ENCODE data around the gene MYH16. TPM values are rescaled to one million over a fixed set of nuclear protein-coding genes. Genes with fewer than 3 reads are reported as not detected.
"Not testable (repeated sequence)": the region's sequence is repeated elsewhere in the genome, so short reads cannot be mapped to it uniquely, and the experiment has no call there.

Gene MYH16
- polyA plus RNA-seq, 3 donors from 2014 or later = not detected

DNA sequence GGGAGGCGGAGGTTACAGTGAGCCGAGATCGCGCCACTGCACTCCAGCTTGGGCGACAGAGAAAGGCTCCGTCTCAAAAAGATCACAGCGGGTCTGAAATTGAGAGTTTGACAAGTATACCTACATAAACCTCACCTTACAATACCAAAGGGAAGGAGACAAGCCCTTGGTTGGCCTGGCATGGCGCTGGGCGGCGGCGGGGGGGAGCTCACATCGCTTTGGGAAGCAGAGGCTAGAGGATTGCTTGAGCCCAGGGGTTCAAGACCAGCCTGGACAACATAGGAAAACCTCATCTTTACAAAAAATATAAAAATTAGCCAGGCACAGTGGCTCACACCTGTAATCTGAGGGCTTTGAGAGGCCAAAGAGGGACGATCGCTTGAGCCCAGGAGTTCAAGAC, 51.9 kb downstream of the MYH16 start:
- no peaks in the 10 kb centered on the region for H3K36me3 Mint-ChIP-seq
- no peaks in the 10 kb centered on the region for H3K9me3 Mint-ChIP-seq
- H3K27ac Mint-ChIP-seq = peak overlapping the region in 2 of 6 donors; percentile 89 to 93
- no peak for DNase-seq
- H3K4me1 Mint-ChIP-seq = peaks cover 32 to 40% of the 10 kb centered on the region in 2 donors
- H3K27me3 Mint-ChIP-seq (ENCODE audit: low read depth in 3 of 3) = peaks cover 15 to 19% (median 19%) of the 10 kb centered on the region in 3 donors
- peak overlapping the region; percentile 87 to 95 (median 91) for H3K4me3 Mint-ChIP-seq

DNA sequence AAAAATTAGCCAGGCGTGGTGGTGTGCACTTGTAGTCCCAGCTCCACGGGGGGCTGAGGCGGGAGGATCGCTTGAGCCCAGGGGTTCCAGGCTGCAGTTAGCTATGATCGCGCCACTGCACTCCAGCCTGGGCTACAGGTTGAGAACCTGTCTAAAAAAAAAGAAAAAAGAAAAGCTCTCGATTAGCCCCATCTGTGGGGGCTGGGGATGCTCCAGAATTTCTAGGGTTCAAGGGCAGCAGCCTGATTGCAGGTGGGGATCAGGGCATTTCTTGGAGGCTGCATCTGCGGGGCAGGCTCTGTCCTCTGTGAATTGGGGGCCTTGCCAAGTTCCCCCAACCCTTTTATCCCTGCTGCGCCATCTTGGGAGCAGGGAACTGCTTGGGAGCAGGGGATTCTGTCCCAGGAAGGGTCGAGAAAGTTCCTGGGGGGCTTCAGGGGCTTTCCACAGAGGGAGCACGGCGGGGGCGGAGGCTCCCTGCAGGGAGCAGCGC, 52.4 kb downstream of the MYH16 start:
- no peaks in the 10 kb centered on the region for H3K36me3 Mint-ChIP-seq
- peak overlapping the region; percentile 87 to 95 (median 91) for H3K4me3 Mint-ChIP-seq
- H3K27me3 Mint-ChIP-seq (ENCODE audit: low read depth in 3 of 3) = peaks cover 15 to 19% (median 19%) of the 10 kb centered on the region in 3 donors
- DNase-seq = no peak
- peaks cover 37 to 44% of the 10 kb centered on the region in 2 donors for H3K4me1 Mint-ChIP-seq
- peak overlapping the region; percentile 87 to 93 (median 88) for H3K27ac Mint-ChIP-seq
- H3K9me3 Mint-ChIP-seq = no peaks in the 10 kb centered on the region

DNA sequence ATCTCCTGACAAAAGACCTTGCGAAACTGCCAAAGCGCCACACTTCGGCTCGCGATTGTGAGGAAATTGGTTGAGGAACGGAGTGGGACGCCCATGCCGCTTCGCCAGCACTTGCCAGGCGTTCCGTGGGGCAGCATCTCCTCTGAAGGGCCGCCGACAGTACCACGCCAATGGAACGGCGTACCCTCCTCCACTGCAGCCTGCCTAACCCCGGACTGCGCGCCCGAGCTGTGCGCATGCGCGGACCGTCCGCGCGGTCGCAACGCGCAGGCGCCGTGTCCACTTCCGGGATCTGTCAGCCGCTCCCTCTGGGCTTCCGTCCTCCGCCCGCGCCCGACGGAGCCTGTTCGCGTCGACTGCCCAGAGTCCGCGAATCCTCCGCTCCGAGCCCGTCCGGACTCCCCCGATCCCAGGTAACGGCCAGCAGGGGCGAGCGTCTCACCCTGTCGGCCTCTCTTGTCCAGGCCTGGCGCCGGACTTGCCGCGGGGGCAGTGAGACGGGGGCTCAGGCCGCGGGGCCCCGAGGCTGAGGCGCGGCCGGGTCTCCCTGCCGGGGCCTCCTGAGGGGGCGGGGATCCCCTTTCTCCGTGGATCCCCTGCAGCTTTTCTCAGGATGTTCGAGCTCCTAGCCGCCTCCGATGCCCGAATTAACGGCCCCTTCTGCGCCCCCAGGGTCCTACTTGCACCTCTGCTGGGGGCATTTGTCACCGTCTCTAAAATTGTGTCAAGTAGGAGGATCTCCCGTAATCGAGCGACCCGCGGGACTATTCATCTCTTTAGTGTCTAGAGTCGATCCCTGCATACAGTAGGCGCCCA, 53.2 kb downstream of the MYH16 start, which contains the start of gene ARPC1A:
Gene ARPC1A (plus strand): TSS at position 307 of the 816 bp plus-strand sequence. CDS start 7,456 bp downstream, outside the sequence.
- no peaks in the 10 kb centered on the region for H3K9me3 Mint-ChIP-seq
- H3K27me3 Mint-ChIP-seq (ENCODE audit: low read depth in 3 of 3) = peaks cover 15 to 22% (median 19%) of the 10 kb centered on the region in 3 donors
- peak within 1 kb of the TSS; percentile 87 to 95 (median 91) for H3K4me3 Mint-ChIP-seq
- peak; percentile 92 to 95 (median 94) for DNase-seq
- peak within 1 kb of the TSS; percentile 87 to 97 (median 90) for H3K27ac Mint-ChIP-seq
- peaks cover 44 to 51% of the 10 kb centered on the region in 2 donors for H3K4me1 Mint-ChIP-seq
- H3K36me3 Mint-ChIP-seq = no peaks in the 10 kb centered on the region

DNA sequence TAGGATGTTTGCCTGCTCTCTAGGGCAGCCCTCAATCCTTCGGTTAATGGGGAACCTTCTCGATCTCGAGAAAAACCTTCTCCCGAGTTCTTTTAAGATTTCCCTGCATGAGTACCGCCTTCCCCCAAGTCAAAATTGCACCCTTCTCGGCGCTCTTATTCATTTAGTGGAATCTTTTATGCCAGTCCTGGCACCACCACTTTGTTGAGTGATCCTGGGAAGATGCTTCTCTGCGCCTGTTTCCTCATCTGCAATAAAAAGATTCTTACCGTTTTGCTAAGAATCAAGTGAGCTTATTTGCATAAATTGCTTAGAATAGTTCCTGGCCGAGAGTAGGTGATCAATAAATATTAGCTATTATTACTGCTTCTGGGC, 53.8 kb downstream of the MYH16 start:
- no peak for DNase-seq
- H3K4me1 Mint-ChIP-seq = peaks cover 50 to 57% of the 10 kb centered on the region in 2 donors
- peaks cover 15 to 22% (median 19%) of the 10 kb centered on the region in 3 donors for H3K27me3 Mint-ChIP-seq (ENCODE audit: low read depth in 3 of 3)
- H3K9me3 Mint-ChIP-seq = no peaks in the 10 kb centered on the region
- H3K27ac Mint-ChIP-seq = peak overlapping the region; percentile 87 to 97 (median 90)
- peak overlapping the region; percentile 87 to 95 (median 91) for H3K4me3 Mint-ChIP-seq
- H3K36me3 Mint-ChIP-seq = no peaks in the 10 kb centered on the region

DNA sequence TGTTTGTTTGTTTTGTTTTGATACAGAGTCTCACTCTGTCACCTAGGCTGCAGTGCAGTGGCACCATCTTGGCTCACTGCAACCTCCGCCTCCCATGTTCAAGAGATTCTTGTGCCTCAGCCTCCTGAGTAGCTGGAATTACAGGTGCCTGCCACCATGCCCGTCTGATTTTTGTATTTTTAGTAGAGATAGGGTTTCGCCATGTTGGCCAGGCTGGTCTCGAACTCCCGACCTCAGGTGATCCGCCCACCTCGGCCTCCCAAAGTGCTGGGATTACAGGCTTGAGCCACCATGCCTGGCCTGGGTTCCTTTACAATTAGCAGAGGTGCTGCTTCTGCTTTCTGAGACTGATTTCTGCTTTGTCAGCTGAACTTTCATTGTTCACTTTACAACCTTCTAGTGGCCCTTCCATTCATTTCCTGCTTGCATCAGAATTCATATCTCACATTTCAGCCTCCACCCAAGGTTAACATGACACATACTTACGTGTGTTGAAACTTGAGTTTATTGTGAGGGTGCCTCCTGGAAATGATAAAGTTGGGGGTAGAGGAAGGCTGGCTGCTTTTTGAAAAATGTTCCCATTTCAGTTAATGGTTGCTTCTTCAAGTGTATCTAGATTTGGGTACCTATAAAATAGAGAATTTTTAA, 57.8 kb downstream of the MYH16 start:
- H3K4me3 Mint-ChIP-seq = peak overlapping the region; percentile 9 to 60 (median 36)
- DNase-seq = peak in 1 of 3 donors; percentile 14
- peaks cover 65 to 72% of the 10 kb centered on the region in 2 donors for H3K4me1 Mint-ChIP-seq
- H3K9me3 Mint-ChIP-seq, H3K36me3 Mint-ChIP-seq: not testable (repeated sequence)
- H3K27ac Mint-ChIP-seq = peak overlapping the region; percentile 74 to 85 (median 78)
- H3K27me3 Mint-ChIP-seq (ENCODE audit: low read depth in 3 of 3) = peaks cover 7 to 16% (median 11%) of the 10 kb centered on the region in 3 donors

DNA sequence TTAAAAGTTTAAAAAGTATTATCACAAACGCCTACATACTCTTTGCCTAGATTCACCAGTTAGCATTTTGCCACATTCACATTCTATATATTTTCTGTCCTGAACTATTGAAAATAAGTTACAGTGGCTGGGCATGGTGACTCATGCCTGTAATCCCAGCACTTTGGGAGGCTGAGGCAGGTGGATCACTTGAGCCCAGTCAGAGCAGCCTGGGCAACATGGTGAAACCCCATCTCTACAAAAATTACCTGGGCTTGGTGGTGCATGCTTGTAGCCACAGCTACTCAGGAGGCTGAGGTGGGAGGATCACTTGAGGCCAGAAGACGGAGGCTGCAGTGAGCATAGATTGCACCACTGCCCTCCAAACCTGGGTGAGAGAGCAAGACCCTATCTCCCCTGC, 58.4 kb downstream of the MYH16 start:
- DNase-seq = no peak
- H3K4me1 Mint-ChIP-seq = peaks cover 62 to 73% of the 10 kb centered on the region in 2 donors
- peaks cover 2 to 11% (median 7%) of the 10 kb centered on the region in 3 donors for H3K27me3 Mint-ChIP-seq (ENCODE audit: low read depth in 3 of 3)
- no peaks in the 10 kb centered on the region for H3K9me3 Mint-ChIP-seq
- H3K36me3 Mint-ChIP-seq = peaks cover 3 to 10% (median 4%) of the 10 kb centered on the region in 3 donors
- H3K4me3 Mint-ChIP-seq = peak overlapping the region in 1 of 5 donors; percentile 25
- H3K27ac Mint-ChIP-seq = peak overlapping the region in 5 of 6 donors; percentile 58 to 80 (median 75)

DNA sequence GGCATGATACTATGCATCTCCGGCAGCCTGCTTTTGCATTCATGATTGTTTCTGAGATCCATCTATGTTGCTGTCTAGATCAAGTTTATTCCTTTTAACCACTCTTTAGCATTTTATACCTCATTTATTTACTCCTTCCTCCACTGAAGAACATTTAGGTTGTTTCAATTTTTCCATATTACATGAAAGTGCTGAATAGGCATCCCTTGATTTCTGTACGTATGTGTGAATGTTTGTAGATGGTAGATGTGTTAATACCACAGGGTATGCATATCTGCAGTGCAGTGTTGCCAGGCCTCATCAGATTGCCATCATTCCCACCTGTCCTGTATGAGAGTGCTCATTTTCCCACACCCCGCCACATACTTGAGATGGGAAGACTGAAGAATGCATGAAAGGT, 67.0 kb downstream of the MYH16 start:
- Mint-ChIP-seq H3K4me3 (no peak overlapping the region), H3K27me3 (ENCODE audit: low read depth in 3 of 3) (no peaks in the 10 kb centered on the region), H3K9me3 (no peaks in the 10 kb centered on the region), H3K4me1 (peaks cover 2 to 10% of the 10 kb centered on the region in 2 donors), H3K36me3 (peaks cover 13 to 42% (median 16%) of the 10 kb centered on the region in 3 donors), H3K27ac (peak overlapping the region in 2 of 6 donors; percentile 4 to 29)
- DNase-seq = no peak

DNA sequence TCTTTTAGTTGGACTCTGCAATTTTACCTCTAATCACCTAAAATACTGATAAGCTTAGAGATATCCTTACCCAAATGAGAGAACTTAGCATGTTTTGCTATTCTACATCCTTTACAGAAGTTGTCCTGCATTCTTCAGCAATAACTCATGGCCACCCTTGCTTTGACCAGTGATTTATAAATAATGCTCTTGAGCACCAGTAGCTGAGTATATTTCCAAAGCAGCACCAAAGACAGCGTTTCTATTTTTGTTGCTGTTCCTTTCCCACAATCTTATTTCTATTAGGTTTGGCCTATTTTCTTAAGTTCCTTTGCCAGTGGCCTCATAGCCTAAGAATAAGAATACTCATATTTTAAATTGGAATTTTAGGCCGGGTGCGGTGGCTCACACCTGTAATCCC, 68.0 kb downstream of the MYH16 start:
- Mint-ChIP-seq H3K36me3 (peaks cover 9 to 40% (median 18%) of the 10 kb centered on the region in 3 donors), H3K4me3 (no peak overlapping the region), H3K27ac (no peak overlapping the region), H3K9me3 (no peaks in the 10 kb centered on the region), H3K4me1 (peaks cover 0 to 5% of the 10 kb centered on the region in 2 donors), H3K27me3 (ENCODE audit: low read depth in 3 of 3) (no peaks in the 10 kb centered on the region)
- DNase-seq = no peak

DNA sequence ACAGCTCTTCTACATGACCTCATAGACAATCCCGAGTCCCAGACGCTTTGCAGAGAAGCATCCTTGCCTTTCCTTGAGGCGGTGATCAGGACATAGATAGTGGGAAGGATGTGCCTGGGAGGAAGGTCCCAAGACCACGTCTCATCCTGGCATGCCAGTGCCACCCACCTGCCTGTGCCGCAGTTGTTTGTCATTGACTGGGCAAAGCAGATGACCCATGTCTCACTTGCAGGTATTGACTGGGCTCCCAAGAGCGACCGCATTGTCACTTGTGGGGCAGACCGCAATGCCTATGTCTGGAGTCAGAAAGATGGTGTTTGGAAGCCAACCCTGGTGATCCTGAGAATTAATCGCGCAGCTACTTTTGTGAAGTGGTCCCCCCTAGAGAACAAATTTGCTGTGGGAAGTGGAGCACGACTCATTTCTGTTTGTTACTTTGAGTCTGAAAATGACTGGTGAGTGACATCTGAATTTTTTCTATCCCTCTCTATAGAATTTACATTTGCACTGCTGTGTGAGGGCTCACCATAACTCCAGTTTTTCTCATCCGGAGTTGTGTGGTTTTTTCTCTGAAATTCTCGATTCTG, 71.5 kb downstream of the MYH16 start:
- no peak for DNase-seq
- Mint-ChIP-seq H3K9me3 (no peaks in the 10 kb centered on the region), H3K4me1 (peaks cover 0 to 5% of the 10 kb centered on the region in 2 donors), H3K36me3 (peaks cover 5 to 30% (median 13%) of the 10 kb centered on the region in 3 donors), H3K27ac (peak overlapping the region in 1 of 6 donors; percentile 23), H3K4me3 (no peak overlapping the region), H3K27me3 (ENCODE audit: low read depth in 3 of 3) (peaks cover 0 to 3% (median 0%) of the 10 kb centered on the region in 3 donors)

DNA sequence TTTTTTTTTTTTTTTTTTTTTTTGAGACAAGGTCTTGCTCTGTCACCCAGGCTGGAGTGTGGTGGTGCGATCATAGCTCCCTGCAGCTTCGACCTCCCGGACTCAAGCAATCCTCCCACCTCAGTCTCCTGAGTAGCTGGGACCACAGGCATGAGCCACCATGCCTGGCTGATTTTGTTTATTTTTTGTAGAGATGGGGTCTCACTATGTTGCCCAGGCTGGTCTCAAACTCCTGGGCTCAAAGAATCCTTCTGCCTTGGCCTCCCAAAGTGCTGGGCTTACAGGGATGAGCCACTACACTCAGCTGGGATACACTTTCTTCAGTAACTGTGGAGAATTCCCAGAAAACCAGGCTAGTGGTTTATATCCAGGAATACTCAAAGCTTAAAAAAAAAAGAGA, 78.0 kb downstream of the MYH16 start:
- peaks cover 6 to 12% (median 7%) of the 10 kb centered on the region in 3 donors for H3K36me3 Mint-ChIP-seq
- H3K27ac Mint-ChIP-seq = peak overlapping the region in 1 of 6 donors; percentile 23
- H3K9me3 Mint-ChIP-seq; H3K4me1 Mint-ChIP-seq; H3K27me3 Mint-ChIP-seq (ENCODE audit: low read depth in 3 of 3); DNase-seq; H3K4me3 Mint-ChIP-seq: not testable (repeated sequence)

DNA sequence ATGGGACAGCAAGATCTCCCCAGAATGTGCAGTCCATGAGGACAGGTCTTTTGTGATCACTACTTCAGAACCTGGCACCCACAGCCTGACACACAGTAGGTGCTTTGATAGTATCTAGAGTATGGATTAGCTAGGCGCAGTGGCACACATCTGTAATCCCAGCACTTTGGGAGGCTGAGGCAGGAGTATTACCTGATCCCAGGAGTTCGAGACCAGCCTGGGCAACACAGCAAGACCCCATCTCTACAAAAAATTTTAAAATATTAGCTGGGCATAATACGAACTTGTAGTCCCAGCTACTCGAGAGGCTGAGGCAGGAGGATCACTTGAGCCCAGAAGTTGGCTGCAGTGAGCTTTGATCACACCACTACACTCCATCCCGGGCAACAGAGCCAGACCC, 79.6 kb downstream of the MYH16 start:
- Mint-ChIP-seq H3K4me3 (no peak overlapping the region), H3K36me3 (peaks cover 6 to 14% (median 7%) of the 10 kb centered on the region in 3 donors), H3K9me3 (no peaks in the 10 kb centered on the region), H3K27ac (no peak overlapping the region), H3K4me1 (no peaks in the 10 kb centered on the region), H3K27me3 (ENCODE audit: low read depth in 3 of 3) (peaks cover 0 to 3% (median 2%) of the 10 kb centered on the region in 3 donors)
- no peak for DNase-seq

DNA sequence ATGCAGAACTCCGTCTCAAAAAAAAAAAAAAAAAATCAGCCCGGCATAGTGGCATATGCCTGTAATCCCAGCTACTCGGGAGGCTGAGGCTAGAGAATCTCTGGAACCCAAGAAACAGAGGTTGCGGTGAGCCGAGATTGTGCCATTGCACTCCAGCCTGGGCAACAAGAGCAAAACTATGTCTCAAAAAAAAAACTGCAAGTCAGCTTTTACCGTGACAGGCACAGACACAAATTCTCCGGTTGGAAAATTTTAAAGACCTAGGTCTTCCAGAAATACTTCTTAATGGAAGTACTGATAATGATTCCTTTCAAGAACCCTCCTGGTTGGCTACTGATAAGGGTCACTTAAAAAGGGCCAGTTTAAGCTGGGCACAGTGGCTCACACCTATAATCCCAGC, 82.5 kb downstream of the MYH16 start:
- Mint-ChIP-seq H3K4me1 (no peaks in the 10 kb centered on the region), H3K36me3 (peaks cover 12 to 26% (median 13%) of the 10 kb centered on the region in 3 donors), H3K9me3 (no peaks in the 10 kb centered on the region), H3K27ac (no peak overlapping the region), H3K27me3 (ENCODE audit: low read depth in 3 of 3) (peaks cover 0 to 2% (median 2%) of the 10 kb centered on the region in 3 donors), H3K4me3 (no peak overlapping the region)
- DNase-seq = no peak

DNA sequence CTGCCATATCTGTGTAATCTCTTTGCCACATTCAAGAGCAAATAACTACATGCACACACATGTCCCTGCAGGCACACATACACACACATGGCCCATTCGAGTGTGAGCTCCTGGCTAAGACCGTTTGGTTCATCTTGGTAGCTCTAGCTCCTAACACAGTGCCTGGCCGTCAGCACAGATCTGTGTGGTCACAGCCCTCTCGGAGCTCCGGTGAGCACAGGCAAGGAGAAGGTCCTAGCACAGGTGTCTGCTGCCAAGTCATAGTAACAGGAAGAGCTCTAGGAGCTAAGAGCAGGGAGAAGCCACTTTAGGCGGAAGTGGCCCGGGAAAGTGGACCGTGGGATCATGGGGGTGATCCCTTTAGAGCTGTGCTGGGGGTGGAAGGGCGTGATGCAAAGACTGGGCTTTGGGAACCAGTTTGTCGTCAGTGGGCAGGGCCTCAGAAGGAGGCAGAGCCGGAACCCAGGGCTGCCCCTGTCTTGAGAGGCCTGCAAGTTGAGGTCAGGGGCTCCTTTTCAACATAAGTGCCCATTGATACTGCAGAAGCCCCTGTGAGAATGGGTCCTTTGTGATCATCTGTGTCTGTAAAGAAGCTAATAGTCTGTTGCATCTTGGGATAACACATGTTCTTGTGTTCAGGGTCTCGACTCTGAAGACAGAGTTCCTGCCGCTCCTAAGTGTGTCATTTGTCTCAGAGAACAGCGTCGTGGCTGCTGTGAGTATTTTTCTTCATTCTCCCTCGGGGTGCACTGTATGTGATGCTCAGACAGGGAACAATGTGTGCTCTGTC, 85.3 kb downstream of the MYH16 start:
- H3K4me3 Mint-ChIP-seq = no peak overlapping the region
- no peak for DNase-seq
- no peaks in the 10 kb centered on the region for H3K4me1 Mint-ChIP-seq
- H3K36me3 Mint-ChIP-seq = peaks cover 12 to 26% (median 16%) of the 10 kb centered on the region in 3 donors
- peaks cover 0 to 2% (median 2%) of the 10 kb centered on the region in 3 donors for H3K27me3 Mint-ChIP-seq (ENCODE audit: low read depth in 3 of 3)
- H3K9me3 Mint-ChIP-seq = no peaks in the 10 kb centered on the region
- peak overlapping the region in 3 of 6 donors; percentile 35 to 60 (median 40) for H3K27ac Mint-ChIP-seq
